B cell (primary cell): ENCODE data around the gene LCOR. TPM values are rescaled to one million over a fixed set of nuclear protein-coding genes. Genes with fewer than 3 reads are reported as not detected.

ENCODE experiments used
- ATAC-seq: fragments of 200-7000 bp; cut with Tn5 transposase; one replicate; pipeline ENCODE4 v1.10.0; 2021; ENCODE audit warnings: low read depth, mild to moderate bottlenecking, moderate number of reproducible peaks, moderate library complexity
- CTCF ChIA-PET: fragments of 350-600 bp; sonication (Branson Sonifier 250); formaldehyde crosslinking; loops from one replicate; lab custom pipeline; 2021; ENCODE audit warnings: antibody characterized with exemption, inconsistent platforms; lab: Charles Lee
- POLR2A ChIA-PET: fragments of 350-600 bp; sonication (Branson Sonifier 250); formaldehyde crosslinking; loops from one replicate; lab custom pipeline; 2021; ENCODE audit warnings: antibody characterized with exemption; lab: Charles Lee
- DNase-seq: peaks from one replicate; pipeline ENCODE4 v3.0.0; 2013
- H2AFZ ChIP-seq: 2 replicates; pipeline ENCODE4 v1.6.1; 2012; ENCODE audit warnings: mild to moderate bottlenecking, low read depth, low read length; ENCODE audit not compliant: insufficient read depth, poor library complexity, severe bottlenecking
- H3K27ac ChIP-seq, 2 donors: 1 replicate in 1 of 2; 2 replicates in 1 of 2; pipeline ENCODE4 v1.5.1; 2012 to 2013; ENCODE audit warnings: low read length in 2 of 2, mild to moderate bottlenecking in 2 of 2, moderate library complexity in 1 of 2
- H3K27me3 ChIP-seq, 4 experiments: fragments of 200-600 bp in 1 of 4; sonication (generic) in 1 of 4; replicated peaks in 1 of 4; 1 replicate in 2 of 4; 2 replicates in 2 of 4; pipeline versions ENCODE4 v1.6.1 to v1.7.0; 2013 to 2016; ENCODE audit warnings: low read length in 3 of 4, mild to moderate bottlenecking in 2 of 4, mixed read lengths in 1 of 4, moderate library complexity in 1 of 4; ENCODE audit not compliant: insufficient read depth in 4 of 4, control insufficient read depth in 3 of 4; ENCODE audit errors: control extremely low read depth in 1 of 4
- H3K36me3 ChIP-seq, 2 experiments: replicated peaks in 1 of 2; 1 replicate in 1 of 2; 2 replicates in 1 of 2; pipeline versions ENCODE4 v1.6.1 to v1.7.1; 2013; ENCODE audit warnings: low read length in 1 of 2; ENCODE audit not compliant: insufficient read depth in 2 of 2, control insufficient read depth in 1 of 2; ENCODE audit errors: control extremely low read depth in 1 of 2, extremely low read depth in 1 of 2
- H3K4me1 ChIP-seq, 2 donors: fragments of 200-600 bp in 1 of 2; sonication (generic) in 1 of 2; 1 replicate in 1 of 2; 2 replicates in 1 of 2; pipeline versions ENCODE4 v1.5.1 to v1.6.1; 2013 to 2017; ENCODE audit warnings: low read length in 2 of 2; ENCODE audit not compliant: control insufficient read depth in 2 of 2, insufficient read depth in 2 of 2
- H3K4me2 ChIP-seq: replicated peaks from 2 replicates; pipeline ENCODE3; 2012; ENCODE audit warnings: mild to moderate bottlenecking, low read depth, low read length; ENCODE audit not compliant: poor library complexity, severe bottlenecking
- H3K4me3 ChIP-seq, 5 experiments: fragments of 200-600 bp in 1 of 5; sonication (generic) in 1 of 5; 1 replicate in 3 of 5; 2 replicates in 2 of 5; pipeline versions ENCODE4 v1.5.1 to v1.7.0; 2011 to 2016; ENCODE audit warnings: low read length in 4 of 5, mild to moderate bottlenecking in 4 of 5, low read depth in 2 of 5, control low read depth in 1 of 5, moderate library complexity in 1 of 5; ENCODE audit not compliant: insufficient read depth in 1 of 5; ENCODE audit errors: control extremely low read depth in 1 of 5, extremely low read depth in 1 of 5
- H3K79me2 ChIP-seq: fragments of 200-600 bp; sonication (generic); one replicate; pipeline ENCODE4 v1.6.0; 2016; ENCODE audit warnings: low read length; ENCODE audit not compliant: control insufficient read depth, insufficient read depth
- H3K9ac ChIP-seq: fragments of 200-600 bp; sonication (generic); 2 replicates; pipeline ENCODE4 v1.6.1; 2017; ENCODE audit warnings: mild to moderate bottlenecking, low read length, moderate library complexity
- H3K9me3 ChIP-seq, 3 donors: one replicate each; pipeline versions ENCODE4 v1.6.1 to v1.7.1; 2013; ENCODE audit warnings: low read length in 2 of 3; ENCODE audit not compliant: control insufficient read depth in 2 of 3, insufficient read depth in 1 of 3; ENCODE audit errors: control extremely low read depth in 1 of 3
- H4K20me1 ChIP-seq: 2 replicates; pipeline ENCODE4 v1.6.0; 2012; ENCODE audit warnings: mild to moderate bottlenecking, low read length; ENCODE audit not compliant: insufficient read depth, control insufficient read depth, poor library complexity, severe bottlenecking
- H3K27ac Mint-ChIP-seq: one replicate; pipeline ENCODE4 v1.8.0; 2021; ENCODE audit warnings: mixed read lengths
- H3K27me3 Mint-ChIP-seq: one replicate; pipeline ENCODE4 v1.8.0; 2021; ENCODE audit warnings: mixed read lengths
- H3K4me1 Mint-ChIP-seq: one replicate; pipeline ENCODE4 v1.8.0; 2021; ENCODE audit warnings: mixed read lengths
- H3K4me3 Mint-ChIP-seq: one replicate; pipeline ENCODE4 v1.8.0; 2021; ENCODE audit warnings: mixed read lengths
- H3K9me3 Mint-ChIP-seq: one replicate; pipeline ENCODE4 v1.8.0; 2022; ENCODE audit warnings: mixed read lengths; ENCODE audit not compliant: insufficient read depth
- EZH2 ChIP-seq: IDR thresholded peaks from 2 replicates; pipeline ENCODE4 v1.6.1; 2012; ENCODE audit warnings: borderline replicate concordance, low read depth, mild to moderate bottlenecking, moderate library complexity, low read length; ENCODE audit not compliant: insufficient read depth, poor library complexity, severe bottlenecking
- WGBS: methylation state at CpG from one replicate; pipeline ENCODE4 v1.1.5; 2013; ENCODE audit warnings: missing lambda C conversion rate; ENCODE audit not compliant: insufficient coverage; 5-methylcytosine and 5-hydroxymethylcytosine counted together
- intact Hi-C: fragments of 100-400 bp; cut with micrococcal nuclease; formaldehyde crosslinking; loops from one replicate; pipeline ENCODE4 v1.10.0; 2022
- polyA plus RNA-seq: library from polyadenylated mRNA; depleted of rRNA; stranded (reverse); fragments of >200 nt; gene quantifications from 2 replicates; pipeline ENCODE4 v1.2.3, GENCODE V29; 2012
- total RNA-seq, 2 donors: library from RNA; stranded (reverse); fragments of 120-200 nt in 1 of 2; gene quantifications; 1 replicate in 1 of 2; 2 replicates in 1 of 2; pipeline versions ENCODE4 v1.2.3 to v1.2.4, GENCODE V29; 2013 to 2022
- TF ChIP-seq, protein P1 (sequence below): fragments of 200-600 bp; IDR thresholded peaks from one replicate; pipeline ENCODE4 v1.8.0; 2022; ENCODE audit warnings: antibody characterized with exemption, mild to moderate bottlenecking

The LCOR gene
- total and polyA plus RNA-seq, 2 donors (not counting 1 experiment from before 2014, with no cell fraction given) = 5.1 to 70.0 TPM

DNA sequence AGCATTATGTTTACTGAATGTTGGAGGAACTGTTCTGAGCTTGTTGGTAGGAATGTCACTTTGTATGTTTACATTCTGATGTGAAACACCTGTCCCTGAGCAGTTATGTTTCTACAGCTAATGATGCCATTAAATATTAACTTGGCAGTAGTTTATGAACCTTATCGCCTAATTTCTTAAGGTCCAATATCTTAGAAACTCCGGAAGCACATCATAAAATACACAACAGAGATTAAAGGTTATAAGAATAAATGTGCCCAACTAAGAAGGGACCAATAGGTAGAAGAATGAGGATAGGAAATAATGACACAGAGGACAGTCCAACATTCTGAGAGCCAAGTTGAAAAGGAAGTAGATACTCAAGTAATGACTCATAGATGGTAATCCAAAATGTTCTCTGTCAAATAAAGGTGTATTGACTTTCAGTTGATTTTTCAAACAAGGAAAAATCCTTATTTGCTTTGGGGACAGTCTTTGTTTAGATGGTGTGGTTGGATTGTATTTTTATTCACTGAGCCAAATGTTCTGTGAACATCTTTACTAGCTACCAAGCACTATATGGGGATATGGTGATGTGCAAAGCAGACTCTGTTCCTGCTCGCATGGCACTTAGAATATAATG, 31.9 kb downstream of the LCOR start:
- no peaks in the 10 kb centered on the region for H3K9me3 ChIP-seq
- peaks cover 0 to 7% of the 10 kb centered on the region in 2 experiments for H3K36me3 ChIP-seq
- CTCF ChIA-PET = interaction anchor here (0.7 kb wide), 1 partner anchor 173 kb away, joined by 3 read pairs; no protein-coding TSS in a partner anchor
- H3K4me3 ChIP-seq = no peak overlapping the region
- WGBS = no CpG with 5 or more reads among the region's 3 CpGs
- POLR2A ChIA-PET = no interaction called here
- H3K4me1 Mint-ChIP-seq = peaks cover 45% of the 10 kb centered on the region
- peaks cover 23 to 35% of the 10 kb centered on the region in 2 donors for H3K4me1 ChIP-seq
- no peaks in the 10 kb centered on the region for H3K27me3 Mint-ChIP-seq
- DNase-seq = no peak
- H3K9ac ChIP-seq = no peak overlapping the region
- H3K27ac ChIP-seq = peak overlapping the region in 1 of 2 donors; percentile 12
- H3K4me3 Mint-ChIP-seq = no peak overlapping the region
- intact Hi-C loops = no loop called here
- H3K9me3 Mint-ChIP-seq = no peaks in the 10 kb centered on the region
- peak overlapping the region; percentile 37 for H3K27ac Mint-ChIP-seq
- H4K20me1 ChIP-seq = peaks cover 89% of the 10 kb centered on the region
- H3K27me3 ChIP-seq = no peaks in the 10 kb centered on the region
- no peak overlapping the region for H3K4me2 ChIP-seq
- TF ChIP-seq, protein P1, sequence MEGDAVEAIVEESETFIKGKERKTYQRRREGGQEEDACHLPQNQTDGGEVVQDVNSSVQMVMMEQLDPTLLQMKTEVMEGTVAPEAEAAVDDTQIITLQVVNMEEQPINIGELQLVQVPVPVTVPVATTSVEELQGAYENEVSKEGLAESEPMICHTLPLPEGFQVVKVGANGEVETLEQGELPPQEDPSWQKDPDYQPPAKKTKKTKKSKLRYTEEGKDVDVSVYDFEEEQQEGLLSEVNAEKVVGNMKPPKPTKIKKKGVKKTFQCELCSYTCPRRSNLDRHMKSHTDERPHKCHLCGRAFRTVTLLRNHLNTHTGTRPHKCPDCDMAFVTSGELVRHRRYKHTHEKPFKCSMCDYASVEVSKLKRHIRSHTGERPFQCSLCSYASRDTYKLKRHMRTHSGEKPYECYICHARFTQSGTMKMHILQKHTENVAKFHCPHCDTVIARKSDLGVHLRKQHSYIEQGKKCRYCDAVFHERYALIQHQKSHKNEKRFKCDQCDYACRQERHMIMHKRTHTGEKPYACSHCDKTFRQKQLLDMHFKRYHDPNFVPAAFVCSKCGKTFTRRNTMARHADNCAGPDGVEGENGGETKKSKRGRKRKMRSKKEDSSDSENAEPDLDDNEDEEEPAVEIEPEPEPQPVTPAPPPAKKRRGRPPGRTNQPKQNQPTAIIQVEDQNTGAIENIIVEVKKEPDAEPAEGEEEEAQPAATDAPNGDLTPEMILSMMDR = no peak
- no peak for TF ChIP-seq EZH2
- H2AFZ ChIP-seq = no peak overlapping the region
- peak; percentile 47 for ATAC-seq
- H3K79me2 ChIP-seq = peaks cover 99% of the 10 kb centered on the region

DNA sequence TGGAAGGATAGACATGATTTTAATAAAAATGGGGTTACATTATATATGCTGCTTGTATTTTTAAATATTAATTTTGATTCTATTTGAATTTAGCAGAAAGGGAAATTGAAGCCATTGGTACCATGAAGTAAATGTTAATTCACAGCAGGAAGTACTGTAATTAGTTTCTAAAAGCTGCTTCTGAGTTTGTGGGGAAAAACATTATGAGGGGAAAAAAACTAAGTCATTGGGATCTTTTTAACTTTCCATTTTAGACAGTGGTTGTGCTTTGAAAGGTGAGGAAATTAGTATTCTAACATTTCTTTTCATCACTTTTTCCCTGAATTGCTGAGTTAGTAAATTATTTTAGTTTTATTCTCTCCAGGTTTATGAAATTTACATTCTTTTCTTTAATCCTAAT, 41.0 kb downstream of the LCOR start:
- Histone ChIP-seq H3K27ac (peak overlapping the region in 1 of 2 donors; percentile 7), H4K20me1 (peaks cover 90% of the 10 kb centered on the region), H3K4me3 (no peak overlapping the region), H3K36me3 (peaks cover 6% of the 10 kb centered on the region in 2 experiments), H3K79me2 (peaks cover 99% of the 10 kb centered on the region), H3K4me2 (no peak overlapping the region), H2AFZ (no peak overlapping the region), H3K9ac (no peak overlapping the region), H3K27me3 (no peaks in the 10 kb centered on the region), H3K9me3 (no peaks in the 10 kb centered on the region), H3K4me1 (peaks cover 9 to 10% of the 10 kb centered on the region in 2 donors)
- Mint-ChIP-seq H3K27ac (no peak overlapping the region), H3K9me3 (no peaks in the 10 kb centered on the region), H3K4me3 (no peak overlapping the region), H3K27me3 (no peaks in the 10 kb centered on the region), H3K4me1 (peaks cover 47% of the 10 kb centered on the region)
- ATAC-seq = no peak
- no peak for TF ChIP-seq EZH2
- TF ChIP-seq, protein P1 = no peak
- intact Hi-C loops = no loop called here
- CTCF ChIA-PET = no interaction called here
- POLR2A ChIA-PET = no interaction called here
- DNase-seq = no peak
